Measurements from ENCODE around the gene VSTM2L. TPM values are rescaled to one million over a fixed set of nuclear protein-coding genes. Genes with fewer than 3 reads are reported as not detected.

VSTM2L gene
- total RNA-seq, 2 donors from 2014 or later, result 1.4 to 1.5 TPM

DNA sequence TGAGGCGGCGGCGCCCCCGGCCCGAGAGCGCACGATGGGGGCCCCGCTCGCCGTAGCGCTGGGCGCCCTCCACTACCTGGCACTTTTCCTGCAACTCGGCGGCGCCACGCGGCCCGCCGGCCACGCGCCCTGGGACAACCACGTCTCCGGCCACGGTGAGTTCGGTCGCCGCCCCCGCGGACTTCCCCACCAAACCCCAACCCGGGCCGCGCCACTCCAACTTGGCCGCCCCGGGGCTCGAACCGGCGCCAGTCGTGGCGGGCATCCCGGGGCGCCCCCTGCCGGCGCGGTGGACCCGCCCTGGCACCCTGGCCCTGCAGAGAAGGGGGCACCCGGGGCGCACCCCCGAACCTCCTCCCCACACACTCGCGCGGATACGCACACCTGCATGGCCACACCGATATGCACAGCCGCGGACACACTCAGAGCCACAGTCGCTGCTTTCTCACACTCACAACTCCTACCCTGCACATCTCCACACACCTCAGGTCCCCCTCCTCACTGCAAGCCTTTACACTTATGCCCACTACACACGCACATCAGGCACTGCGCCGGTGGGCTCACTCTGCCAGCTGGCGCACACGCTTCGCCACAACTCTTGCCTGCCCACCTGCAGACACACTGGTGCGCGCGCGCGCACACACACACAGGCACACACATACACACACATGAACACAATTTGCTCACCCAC, 535 bp downstream of the VSTM2L start:
- TF ChIP-seq CTCF (IDR thresholded peaks at IDR 0.05), result no peak
- intact Hi-C loops (cut with DNase I), result no loop called here
- Histone ChIP-seq H3K4me1 (no peaks in the 10 kb centered on the region), H3K9ac (ENCODE audit: low read depth in 2 of 2, low read length in 2 of 2) (no peak overlapping the region), H3K9me3 (no peaks in the 10 kb centered on the region), H3K27me3 (peaks cover 23% of the 10 kb centered on the region), H3K4me3 (peak overlapping the region; percentile 30), H3K36me3 (no peaks in the 10 kb centered on the region), H3K27ac (no peak overlapping the region)
- DNase-seq, result no peak

- Histone ChIP-seq H3K27ac (no peak overlapping the region), H3K36me3 (no peaks in the 10 kb centered on the region), H3K4me3 (no peak overlapping the region), H3K4me1 (no peaks in the 10 kb centered on the region), H3K9ac (ENCODE audit: low read depth in 2 of 2, low read length in 2 of 2) (no peak overlapping the region), H3K9me3 (no peaks in the 10 kb centered on the region), H3K27me3 (peaks cover 23% of the 10 kb centered on the region)
- DNase-seq, result no peak
- no peak for TF ChIP-seq CTCF (IDR thresholded peaks at IDR 0.05)
- intact Hi-C loops (cut with DNase I), result no loop called here
Measured at GRCh38 chr20:37904008-37904642, 1.2 kb downstream of the VSTM2L start.

GRCh38 chr20:37904845-37905373, 2.0 kb downstream of the VSTM2L start:
- peaks cover 24% of the 10 kb centered on the region for H3K27me3 ChIP-seq
- H3K36me3 ChIP-seq, result no peaks in the 10 kb centered on the region
- no peaks in the 10 kb centered on the region for H3K4me1 ChIP-seq
- H3K4me3 ChIP-seq, result no peak overlapping the region
- TF ChIP-seq CTCF (IDR thresholded peaks at IDR 0.05), result no peak
- H3K27ac ChIP-seq, result no peak overlapping the region
- H3K9ac ChIP-seq (ENCODE audit: low read depth in 2 of 2, low read length in 2 of 2), result no peak overlapping the region
- no peak for DNase-seq
- intact Hi-C loops (cut with DNase I), result no loop called here
- no peaks in the 10 kb centered on the region for H3K9me3 ChIP-seq

DNA sequence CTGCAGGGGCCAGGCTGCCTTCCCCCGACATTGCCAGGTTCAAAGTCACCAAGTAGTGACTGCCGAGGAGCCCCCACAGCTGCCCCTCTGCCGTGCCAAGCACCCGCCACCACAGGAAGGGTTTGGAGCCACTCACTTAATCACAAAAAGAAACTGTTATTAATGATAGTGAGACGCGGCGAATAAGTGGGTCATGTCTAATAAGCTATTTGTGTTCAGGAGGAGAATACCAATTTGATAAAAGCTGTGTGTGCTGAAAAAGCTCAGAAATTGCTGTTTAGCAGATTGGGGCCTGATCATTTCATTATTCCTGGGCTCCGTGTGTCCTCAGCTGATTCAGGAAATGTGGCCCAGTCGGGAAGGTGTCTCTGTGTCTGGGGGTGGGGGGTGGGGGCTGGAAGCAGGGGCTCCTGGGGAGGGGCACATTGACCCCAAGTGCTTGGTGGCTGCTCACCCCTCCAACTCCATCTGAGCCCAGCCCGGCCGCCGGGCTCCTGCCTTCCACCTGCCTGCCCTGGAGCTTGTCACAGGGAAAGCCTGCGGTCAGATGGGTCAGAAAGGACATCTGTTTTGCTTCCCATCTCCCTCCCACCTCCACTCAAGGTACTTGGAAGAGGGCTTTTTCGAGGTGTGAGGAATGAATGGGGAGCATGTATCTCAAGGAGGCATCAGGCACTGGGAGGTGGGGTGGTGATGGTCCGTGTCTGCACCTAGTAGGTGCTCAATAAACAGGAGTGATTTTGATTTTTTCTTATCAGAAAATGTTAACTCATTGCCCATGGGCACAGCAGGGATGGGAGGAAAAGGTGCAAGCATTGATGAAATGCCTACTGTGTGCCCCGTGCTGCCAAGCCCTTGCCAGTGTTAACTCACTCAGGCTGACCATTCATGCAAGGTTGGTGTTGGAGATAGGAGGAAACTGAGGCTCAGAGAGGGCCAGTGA, 3.0 kb downstream of the VSTM2L start:
- no peaks in the 10 kb centered on the region for H3K9me3 ChIP-seq
- no peak for TF ChIP-seq CTCF (IDR thresholded peaks at IDR 0.05)
- H3K9ac ChIP-seq (ENCODE audit: low read depth in 2 of 2, low read length in 2 of 2), result no peak overlapping the region
- peaks cover 25% of the 10 kb centered on the region for H3K27me3 ChIP-seq
- intact Hi-C loops (cut with DNase I), result no loop called here
- H3K4me3 ChIP-seq, result no peak overlapping the region
- no peak overlapping the region for H3K27ac ChIP-seq
- no peaks in the 10 kb centered on the region for H3K36me3 ChIP-seq
- no peaks in the 10 kb centered on the region for H3K4me1 ChIP-seq
- DNase-seq, result no peak

GRCh38 chr20:37907330-37907676, 4.4 kb downstream of the VSTM2L start:
- no peak overlapping the region for H3K27ac ChIP-seq
- H3K27me3 ChIP-seq, result peaks cover 25% of the 10 kb centered on the region
- H3K9ac ChIP-seq (ENCODE audit: low read depth in 2 of 2, low read length in 2 of 2), result no peak overlapping the region
- no peaks in the 10 kb centered on the region for H3K4me1 ChIP-seq
- H3K36me3 ChIP-seq, result no peaks in the 10 kb centered on the region
- no peak for DNase-seq
- intact Hi-C loops (cut with DNase I), result no loop called here
- no peak for TF ChIP-seq CTCF (IDR thresholded peaks at IDR 0.05)
- no peak overlapping the region for H3K4me3 ChIP-seq
- no peaks in the 10 kb centered on the region for H3K9me3 ChIP-seq

Measured in colonic mucosa (tissue), 4 donors.